Measurements from ENCODE around the gene EIF5B. TPM values are rescaled to one million over a fixed set of nuclear protein-coding genes. Genes with fewer than 3 reads are reported as not detected.
"Not testable (repeated sequence)": the region's sequence is repeated elsewhere in the genome, so short reads cannot be mapped to it uniquely, and the experiment has no call there.

The EIF5B gene, protein sequence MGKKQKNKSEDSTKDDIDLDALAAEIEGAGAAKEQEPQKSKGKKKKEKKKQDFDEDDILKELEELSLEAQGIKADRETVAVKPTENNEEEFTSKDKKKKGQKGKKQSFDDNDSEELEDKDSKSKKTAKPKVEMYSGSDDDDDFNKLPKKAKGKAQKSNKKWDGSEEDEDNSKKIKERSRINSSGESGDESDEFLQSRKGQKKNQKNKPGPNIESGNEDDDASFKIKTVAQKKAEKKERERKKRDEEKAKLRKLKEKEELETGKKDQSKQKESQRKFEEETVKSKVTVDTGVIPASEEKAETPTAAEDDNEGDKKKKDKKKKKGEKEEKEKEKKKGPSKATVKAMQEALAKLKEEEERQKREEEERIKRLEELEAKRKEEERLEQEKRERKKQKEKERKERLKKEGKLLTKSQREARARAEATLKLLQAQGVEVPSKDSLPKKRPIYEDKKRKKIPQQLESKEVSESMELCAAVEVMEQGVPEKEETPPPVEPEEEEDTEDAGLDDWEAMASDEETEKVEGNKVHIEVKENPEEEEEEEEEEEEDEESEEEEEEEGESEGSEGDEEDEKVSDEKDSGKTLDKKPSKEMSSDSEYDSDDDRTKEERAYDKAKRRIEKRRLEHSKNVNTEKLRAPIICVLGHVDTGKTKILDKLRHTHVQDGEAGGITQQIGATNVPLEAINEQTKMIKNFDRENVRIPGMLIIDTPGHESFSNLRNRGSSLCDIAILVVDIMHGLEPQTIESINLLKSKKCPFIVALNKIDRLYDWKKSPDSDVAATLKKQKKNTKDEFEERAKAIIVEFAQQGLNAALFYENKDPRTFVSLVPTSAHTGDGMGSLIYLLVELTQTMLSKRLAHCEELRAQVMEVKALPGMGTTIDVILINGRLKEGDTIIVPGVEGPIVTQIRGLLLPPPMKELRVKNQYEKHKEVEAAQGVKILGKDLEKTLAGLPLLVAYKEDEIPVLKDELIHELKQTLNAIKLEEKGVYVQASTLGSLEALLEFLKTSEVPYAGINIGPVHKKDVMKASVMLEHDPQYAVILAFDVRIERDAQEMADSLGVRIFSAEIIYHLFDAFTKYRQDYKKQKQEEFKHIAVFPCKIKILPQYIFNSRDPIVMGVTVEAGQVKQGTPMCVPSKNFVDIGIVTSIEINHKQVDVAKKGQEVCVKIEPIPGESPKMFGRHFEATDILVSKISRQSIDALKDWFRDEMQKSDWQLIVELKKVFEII
- 26.3 TPM for total RNA-seq

DNA sequence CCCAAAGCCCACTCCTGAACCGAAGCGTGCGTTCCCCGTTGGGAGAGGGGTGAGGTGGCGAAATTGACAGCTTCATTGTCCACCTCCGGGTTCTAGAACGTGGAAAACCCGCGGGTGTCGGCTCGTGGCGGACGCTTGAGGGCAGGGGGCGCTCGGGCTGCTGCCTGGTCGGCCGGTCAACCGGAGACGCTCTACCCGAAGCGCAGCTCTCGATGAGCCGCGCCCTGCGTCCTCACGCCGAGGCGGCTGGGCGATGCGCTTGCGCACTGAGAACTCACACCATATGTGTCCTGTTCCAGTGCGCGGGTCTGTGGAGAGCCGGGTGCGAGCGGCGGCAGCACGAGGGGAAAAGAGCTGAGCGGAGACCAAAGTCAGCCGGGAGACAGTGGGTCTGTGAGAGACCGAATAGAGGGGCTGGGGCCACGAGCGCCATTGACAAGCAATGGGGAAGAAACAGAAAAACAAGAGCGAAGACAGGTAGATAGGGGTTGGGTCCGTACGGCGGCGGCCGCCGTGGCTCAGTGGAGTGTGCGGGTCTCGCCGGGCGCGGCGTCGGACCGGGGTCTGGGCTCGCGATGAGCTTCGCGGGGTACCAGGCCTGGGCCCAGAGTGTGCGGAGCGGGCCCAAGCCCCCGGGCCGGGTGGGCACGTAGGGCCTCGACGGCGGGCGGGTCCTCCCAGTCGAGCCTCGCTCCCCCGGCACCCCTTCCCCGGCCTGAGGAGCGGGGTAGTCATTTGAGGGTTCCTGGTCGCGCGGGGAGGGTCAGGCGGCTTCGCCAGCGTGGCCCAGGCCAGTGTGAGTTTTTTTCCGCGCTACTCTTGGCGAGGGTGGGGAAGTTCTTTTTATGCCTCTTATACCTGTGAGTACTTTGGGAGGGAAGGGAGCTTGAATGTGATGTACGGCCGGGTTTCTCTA lies at the start of gene EIF5B:
Gene EIF5B (plus strand): TSS at position 277 of the 916 bp plus-strand sequence. CDS start 166 bp downstream, at position 443.
- peak; percentile 91 for DNase-seq

- DNase-seq, result no peak
Observed at GRCh38 chr2:99297994-99298393, 39.2 kb upstream of the EIF5B start.

GRCh38 chr2:99299580-99299979 lies 37.6 kb upstream of the EIF5B start:
- DNase-seq, result no peak

GRCh38 chr2:99301097-99301496 lies 36.1 kb upstream of the EIF5B start, which contains the start of gene LYG1:
Gene LYG1, minus strand, starts transcription at chr2:99301197. Its CDS starts 5,527 bp downstream, at chr2:99295670.
- DNase-seq, result not testable (repeated sequence)

DNA sequence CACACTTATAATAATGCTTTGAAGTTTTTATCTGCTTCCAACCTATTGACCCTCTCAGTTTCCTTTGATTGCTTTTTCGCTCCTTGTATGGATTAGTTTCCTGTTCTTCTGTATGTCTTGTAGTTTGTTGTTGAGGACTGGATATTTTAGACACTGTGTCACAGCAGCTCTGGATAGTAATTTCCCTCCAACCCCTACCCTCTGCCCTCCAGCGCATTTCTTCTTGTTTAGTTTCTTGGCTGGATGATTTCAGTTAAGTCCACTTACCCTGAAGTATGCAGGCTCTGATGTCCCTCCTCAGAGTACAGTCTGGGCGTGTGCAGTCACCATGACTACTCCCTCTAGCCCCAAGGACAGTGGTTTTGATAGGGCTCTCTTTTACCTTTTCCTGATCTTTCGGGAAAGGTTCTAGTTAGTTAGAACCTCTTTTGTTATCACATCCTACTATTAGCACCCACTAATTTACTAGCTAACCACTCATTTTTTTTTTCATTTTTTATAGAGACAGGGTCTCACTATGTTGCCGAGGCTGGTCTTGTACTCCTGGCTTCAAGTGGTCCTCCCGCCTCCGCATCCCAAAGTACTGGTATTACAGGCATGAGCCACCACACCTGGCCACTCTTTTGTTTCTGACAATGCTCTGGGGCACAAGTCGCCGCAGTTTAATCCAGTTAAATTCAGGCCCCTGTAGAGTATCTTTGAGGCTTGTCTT lies 19.9 kb upstream of the EIF5B start:
- DNase-seq, result no peak

GRCh38 chr2:99317873-99318200 lies 19.4 kb upstream of the EIF5B start:
- not testable (repeated sequence) for DNase-seq

- DNase-seq, result no peak
Observed at GRCh38 chr2:99325384-99325783, 11.8 kb upstream of the EIF5B start.

DNA sequence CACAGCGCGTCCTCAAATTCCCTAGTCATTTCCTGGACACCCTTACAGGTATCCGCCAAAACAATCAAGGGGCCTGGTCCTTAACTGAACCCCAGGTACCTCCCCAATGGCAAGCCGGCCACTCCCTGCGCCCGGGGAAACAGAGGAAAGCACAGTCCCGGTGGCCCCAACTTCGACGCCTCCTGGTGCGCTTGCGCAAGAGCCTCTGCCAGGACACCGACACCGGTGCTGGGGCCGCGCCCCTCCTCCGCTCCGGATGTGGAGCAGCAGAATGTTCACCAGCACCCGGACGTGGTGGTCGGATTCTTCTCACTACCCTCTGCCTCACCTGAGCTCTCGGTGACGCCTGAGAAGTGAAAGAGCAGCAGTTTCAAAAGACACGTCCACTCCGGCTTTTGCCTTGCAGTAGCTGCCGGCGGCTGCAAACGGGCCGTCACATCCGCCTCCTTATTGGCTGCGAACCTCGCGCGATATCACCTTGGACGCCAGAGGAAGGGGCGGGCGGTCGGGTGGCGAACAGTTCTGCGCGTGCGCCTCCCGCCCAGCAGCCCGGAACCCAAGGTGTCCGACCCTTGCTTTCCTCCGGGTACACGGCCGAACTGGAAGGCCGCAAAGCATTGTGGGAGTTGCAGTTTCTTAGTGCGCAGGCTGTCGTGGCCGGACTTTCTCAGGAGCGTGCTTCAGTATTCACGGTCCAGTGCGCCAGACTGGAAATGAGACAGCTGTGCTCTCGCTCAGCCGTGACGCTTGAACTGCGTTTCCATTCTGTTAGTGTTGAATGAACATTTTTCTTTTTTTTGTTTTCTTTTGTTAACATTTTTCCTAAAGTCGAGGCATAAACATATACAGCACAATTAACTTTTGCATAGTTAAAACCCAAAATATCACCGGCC lies 1.0 kb upstream of the EIF5B start, which contains the start of gene TXNDC9:
Gene TXNDC9 (minus strand): TSS at position 423 of the 893 bp plus-strand sequence. CDS start 3,123 bp downstream, outside the sequence.
- peak; percentile 98 for DNase-seq

DNA sequence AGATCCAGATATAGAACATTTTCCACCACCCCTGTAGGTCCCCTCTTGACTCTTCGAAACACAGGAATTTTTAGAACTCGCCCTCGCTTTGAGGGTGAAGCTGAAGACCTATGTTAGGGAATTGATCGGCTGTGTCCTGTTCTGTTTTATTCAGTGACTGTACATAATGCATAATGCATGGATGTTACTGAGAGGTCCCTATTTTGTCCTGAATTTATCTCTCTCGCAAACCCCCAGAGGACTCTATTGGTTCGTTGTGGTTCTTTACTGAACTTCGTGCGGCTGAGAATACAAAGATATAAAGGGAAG lies 431 bp upstream of the EIF5B start:
- peak; percentile 85 for DNase-seq

DNA sequence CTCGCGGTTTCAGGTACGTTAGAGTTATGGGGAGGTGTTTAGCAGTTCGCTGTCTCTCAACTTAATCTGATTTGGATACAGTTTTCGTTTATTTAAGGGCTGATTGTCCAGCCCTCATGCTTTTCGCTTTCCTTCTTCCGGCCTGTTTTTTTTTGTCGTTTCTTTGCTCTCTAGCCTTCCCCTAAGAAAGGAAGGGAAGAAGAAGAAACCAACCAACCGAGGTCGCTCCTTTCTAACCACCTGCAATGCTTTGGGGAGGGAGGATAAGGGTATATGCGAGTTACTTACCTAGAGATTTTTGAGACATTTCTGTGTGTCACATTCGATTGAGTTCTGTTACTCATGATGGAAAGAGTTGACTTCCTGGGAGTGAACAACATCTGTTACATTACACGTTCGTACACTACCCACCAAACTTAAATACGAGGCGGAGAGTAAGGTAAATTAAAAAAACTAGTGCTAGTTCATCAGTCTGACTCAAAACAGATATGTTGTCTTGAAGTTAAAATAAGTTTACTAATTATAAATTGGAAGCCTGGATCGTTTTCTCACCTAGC lies 918 bp downstream of the EIF5B start:
- DNase-seq, result no peak

DNA sequence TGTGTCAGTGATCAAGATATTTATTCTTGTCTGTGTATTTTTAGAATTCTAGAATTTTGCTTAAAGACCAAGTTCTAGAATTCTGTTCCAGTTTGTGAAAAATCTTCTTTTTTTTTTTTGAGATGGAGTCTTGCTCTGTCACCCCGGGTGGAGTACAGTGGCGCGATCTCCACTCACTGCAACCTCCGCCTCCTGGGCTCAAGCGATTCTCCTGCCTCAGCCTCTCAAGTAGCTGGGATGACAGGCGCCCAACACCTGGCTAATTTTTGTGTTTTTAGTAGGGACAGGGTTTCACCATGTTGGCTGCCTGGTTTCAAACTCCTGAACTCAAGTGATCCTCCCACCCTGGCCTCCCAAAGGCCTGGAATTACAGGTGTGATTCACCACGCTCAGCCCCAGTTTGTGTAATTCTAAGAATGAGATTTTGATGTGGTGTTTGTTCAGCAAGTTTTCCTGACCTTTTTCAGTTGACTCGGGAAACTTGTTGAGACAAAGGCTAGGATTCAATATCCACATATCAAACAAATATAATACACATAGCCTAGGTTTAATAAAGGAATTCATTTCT lies 3.6 kb downstream of the EIF5B start:
- DNase-seq, result no peak

GRCh38 chr2:99342536-99342935 lies 5.3 kb downstream of the EIF5B start:
- DNase-seq, result no peak

- DNase-seq, result not testable (repeated sequence)
Observed at GRCh38 chr2:99345446-99345845, 8.3 kb downstream of the EIF5B start.

GRCh38 chr2:99346218-99346617 lies 9.0 kb downstream of the EIF5B start:
- no peak for DNase-seq

- DNase-seq, result no peak
Observed at GRCh38 chr2:99348173-99348572, 11.0 kb downstream of the EIF5B start.

- no peak for DNase-seq
Observed at GRCh38 chr2:99350194-99350593, 13.0 kb downstream of the EIF5B start.

GRCh38 chr2:99354070-99354469 lies 16.9 kb downstream of the EIF5B start:
- no peak for DNase-seq

- DNase-seq, result not testable (repeated sequence)
Observed at GRCh38 chr2:99354825-99355224, 17.6 kb downstream of the EIF5B start.

- no peak for DNase-seq
Observed at GRCh38 chr2:99356853-99357252, 19.7 kb downstream of the EIF5B start.
